ENCODE data around the gene MMS19. TPM values are rescaled to one million over a fixed set of nuclear protein-coding genes. Genes with fewer than 3 reads are reported as not detected.

MMS19 gene, protein sequence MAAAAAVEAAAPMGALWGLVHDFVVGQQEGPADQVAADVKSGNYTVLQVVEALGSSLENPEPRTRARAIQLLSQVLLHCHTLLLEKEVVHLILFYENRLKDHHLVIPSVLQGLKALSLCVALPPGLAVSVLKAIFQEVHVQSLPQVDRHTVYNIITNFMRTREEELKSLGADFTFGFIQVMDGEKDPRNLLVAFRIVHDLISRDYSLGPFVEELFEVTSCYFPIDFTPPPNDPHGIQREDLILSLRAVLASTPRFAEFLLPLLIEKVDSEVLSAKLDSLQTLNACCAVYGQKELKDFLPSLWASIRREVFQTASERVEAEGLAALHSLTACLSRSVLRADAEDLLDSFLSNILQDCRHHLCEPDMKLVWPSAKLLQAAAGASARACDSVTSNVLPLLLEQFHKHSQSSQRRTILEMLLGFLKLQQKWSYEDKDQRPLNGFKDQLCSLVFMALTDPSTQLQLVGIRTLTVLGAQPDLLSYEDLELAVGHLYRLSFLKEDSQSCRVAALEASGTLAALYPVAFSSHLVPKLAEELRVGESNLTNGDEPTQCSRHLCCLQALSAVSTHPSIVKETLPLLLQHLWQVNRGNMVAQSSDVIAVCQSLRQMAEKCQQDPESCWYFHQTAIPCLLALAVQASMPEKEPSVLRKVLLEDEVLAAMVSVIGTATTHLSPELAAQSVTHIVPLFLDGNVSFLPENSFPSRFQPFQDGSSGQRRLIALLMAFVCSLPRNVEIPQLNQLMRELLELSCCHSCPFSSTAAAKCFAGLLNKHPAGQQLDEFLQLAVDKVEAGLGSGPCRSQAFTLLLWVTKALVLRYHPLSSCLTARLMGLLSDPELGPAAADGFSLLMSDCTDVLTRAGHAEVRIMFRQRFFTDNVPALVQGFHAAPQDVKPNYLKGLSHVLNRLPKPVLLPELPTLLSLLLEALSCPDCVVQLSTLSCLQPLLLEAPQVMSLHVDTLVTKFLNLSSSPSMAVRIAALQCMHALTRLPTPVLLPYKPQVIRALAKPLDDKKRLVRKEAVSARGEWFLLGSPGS
- 100 to 1,000 TPM in 1 of 2 experiments, 10 to 100 TPM in 1; 91.3 to 107 TPM for total RNA-seq

- POLR2A ChIA-PET, result interaction anchor here (0.6 kb wide), 1 partner anchor 189 kb away, joined by 3 read pairs; the partner anchor contains the start of gene AVPI1
- Mint-ChIP-seq H3K9me3 (ENCODE audit: low read depth) (no peaks in the 10 kb centered on the region), H3K36me3 (ENCODE audit: low read depth) (peaks cover 18% of the 10 kb centered on the region), H3K27me3 (peaks cover 20% of the 10 kb centered on the region), H3K27ac (peak within 1 kb of the TSS; percentile 97), H3K4me3 (peak within 1 kb of the TSS; percentile 87), H3K4me1 (peaks cover 38% of the 10 kb centered on the region)
- ATAC-seq (peak; percentile 91), DNase-seq (peak; percentile 100)
- intact Hi-C loops (cut with DNase I, micrococcal nuclease), result loop anchor here (1.0 to 5.0 kb wide), 19 partner anchors 45 to 1934 kb away; partner anchors contain the start of genes ARHGAP19 (in 2 of the 2), AVPI1 (in 2 of the 2), EXOSC1 (in 2 of the 2) and MORN4 (in 2 of the 2)
- CTCF ChIA-PET, result interaction anchor here (1.0 kb wide), 2 partner anchors 10 to 54 kb away, joined by 3 to 4 read pairs; no protein-coding TSS in a partner anchor
Observed at GRCh38 chr10:97498076-97498840, at the start of gene MMS19. Gene MMS19 (minus strand): TSS chr10:97498422. CDS start chr10:97498384, 38 bp downstream.

DNA sequence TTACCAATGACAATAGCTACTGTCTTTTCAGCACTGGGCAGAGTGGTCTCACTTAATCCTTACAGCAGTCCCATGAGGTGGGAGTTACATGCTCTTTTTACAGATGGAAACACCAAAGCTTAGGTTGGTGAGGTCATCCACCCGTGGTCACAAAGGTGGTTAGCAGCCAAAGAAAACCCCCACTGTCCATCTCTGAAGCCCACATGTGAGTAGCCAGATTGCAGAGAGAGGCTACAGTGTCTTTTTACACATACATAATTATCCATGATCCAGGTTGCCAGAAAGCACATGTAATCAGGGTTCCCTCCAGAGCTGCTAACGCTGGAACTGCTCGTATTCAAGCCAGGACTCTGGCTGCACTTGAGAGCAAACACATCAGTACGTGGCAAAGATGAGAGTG, 49.7 kb upstream of the MMS19 start:
- no peak for DNase-seq
- no peak for ATAC-seq
- no peaks in the 10 kb centered on the region for H3K27me3 Mint-ChIP-seq
- intact Hi-C loops (cut with DNase I, micrococcal nuclease), result no loop called here
- ChIA-PET CTCF (interaction anchor here (0.6 kb wide), 1 partner anchor 790 kb away, joined by 4 read pairs; no protein-coding TSS in a partner anchor), POLR2A (no interaction called here)
- no peaks in the 10 kb centered on the region for H3K36me3 Mint-ChIP-seq (ENCODE audit: low read depth)
- H3K9me3 Mint-ChIP-seq (ENCODE audit: low read depth), result no peaks in the 10 kb centered on the region
- no peak overlapping the region for H3K27ac Mint-ChIP-seq
- H3K4me3 Mint-ChIP-seq, result no peak overlapping the region
- peaks cover 9% of the 10 kb centered on the region for H3K4me1 Mint-ChIP-seq

DNA sequence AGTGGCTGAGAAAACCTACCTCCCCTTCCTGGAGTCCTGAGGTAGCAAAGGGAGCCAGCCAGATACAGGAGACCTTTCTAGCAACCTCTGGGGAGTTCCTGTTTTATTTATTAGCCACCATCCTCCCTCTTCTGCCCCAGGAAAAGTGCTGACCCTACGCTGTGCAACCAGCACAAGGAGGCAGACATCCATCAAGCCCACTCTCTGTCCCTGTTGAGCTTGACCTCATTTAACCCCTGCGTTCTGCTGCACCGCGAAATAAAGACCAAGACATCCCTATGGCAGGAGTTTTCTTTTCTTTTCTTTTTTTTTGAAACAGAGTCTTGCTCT, 49.0 kb upstream of the MMS19 start:
- peaks cover 16% of the 10 kb centered on the region for H3K4me1 Mint-ChIP-seq
- no peaks in the 10 kb centered on the region for H3K9me3 Mint-ChIP-seq (ENCODE audit: low read depth)
- no peak overlapping the region for H3K27ac Mint-ChIP-seq
- ChIA-PET CTCF (interaction anchor here (0.8 to 2.3 kb wide), 3 partner anchors 10 to 13 kb away, joined by 3 to 14 read pairs (median 3); no protein-coding TSS in a partner anchor), POLR2A (no interaction called here)
- H3K4me3 Mint-ChIP-seq, result no peak overlapping the region
- ATAC-seq (no peak), DNase-seq (no peak)
- no peaks in the 10 kb centered on the region for H3K36me3 Mint-ChIP-seq (ENCODE audit: low read depth)
- no peaks in the 10 kb centered on the region for H3K27me3 Mint-ChIP-seq
- intact Hi-C loops (cut with DNase I, micrococcal nuclease), result no loop called here

DNA sequence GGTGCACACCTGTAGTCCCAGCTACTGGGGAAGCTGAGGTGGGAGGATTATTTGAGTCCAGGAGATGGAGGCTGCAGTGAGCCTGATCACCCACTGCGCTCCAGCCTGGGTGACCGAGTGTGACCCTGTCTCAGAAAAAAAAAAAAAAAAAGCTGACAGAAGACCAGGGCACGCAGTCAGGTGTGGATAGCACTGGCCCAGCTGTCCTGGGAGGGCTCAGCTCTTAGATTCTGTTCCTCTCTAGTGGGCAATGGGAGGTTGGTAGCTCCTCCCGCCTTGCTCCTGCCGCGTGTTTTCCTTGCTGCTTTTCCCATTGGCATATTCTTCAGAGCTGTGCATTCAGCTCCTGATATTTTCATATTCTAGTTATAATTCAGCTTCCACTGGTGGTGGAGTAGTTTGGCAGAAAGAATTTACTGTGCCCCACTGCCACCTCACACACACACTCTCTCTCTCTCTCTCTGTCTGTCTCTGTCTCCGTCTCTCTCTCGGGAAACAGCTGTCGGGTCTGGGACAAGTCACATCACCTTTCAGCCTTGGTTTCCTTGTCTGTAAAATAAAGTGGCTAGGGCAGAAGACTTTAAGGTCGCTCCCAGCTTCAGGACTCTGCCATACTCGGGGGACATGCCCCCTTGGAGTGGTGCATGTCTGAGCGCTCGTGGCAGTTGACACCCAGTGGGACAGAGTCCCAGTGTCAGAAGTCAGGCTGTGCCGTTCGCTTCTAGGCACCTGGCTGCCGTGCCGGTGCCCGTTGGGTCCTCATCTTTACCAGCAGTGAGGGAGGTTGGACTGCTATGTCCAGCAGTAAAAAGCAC, 48.4 kb upstream of the MMS19 start:
- Mint-ChIP-seq H3K4me3 (no peak overlapping the region), H3K4me1 (peaks cover 22% of the 10 kb centered on the region), H3K9me3 (ENCODE audit: low read depth) (no peaks in the 10 kb centered on the region), H3K36me3 (ENCODE audit: low read depth) (no peaks in the 10 kb centered on the region), H3K27me3 (no peaks in the 10 kb centered on the region), H3K27ac (no peak overlapping the region)
- POLR2A ChIA-PET, result interaction anchor here (0.7 kb wide), 1 partner anchor 221 kb away, joined by 5 read pairs; no protein-coding TSS in a partner anchor
- DNase-seq, result no peak
- ATAC-seq, result no peak
- intact Hi-C loops (cut with DNase I, micrococcal nuclease), result no loop called here
- CTCF ChIA-PET, result interaction anchor here (0.8 to 2.3 kb wide), 6 partner anchors 7 to 146 kb away, joined by 3 to 14 read pairs (median 3); partner anchors contain the start of gene RRP12

GRCh38 chr10:97543025-97543546, 44.9 kb upstream of the MMS19 start:
- intact Hi-C loops (cut with DNase I, micrococcal nuclease), result loop anchor here (1.0 to 2.0 kb wide), 3 partner anchors 44 to 954 kb away; partner anchors contain the start of genes MMS19 (in 2 of the 2) and UBTD1 (in 2 of the 2)
- ChIA-PET POLR2A (no interaction called here), CTCF (interaction anchor here (1.4 to 11.2 kb wide), 2 partner anchors 10 to 145 kb away, joined by 4 to 87 read pairs; no protein-coding TSS in a partner anchor)
- peaks cover 22% of the 10 kb centered on the region for H3K4me1 Mint-ChIP-seq
- DNase-seq (peak; percentile 85), ATAC-seq (peak; percentile 94)
- no peaks in the 10 kb centered on the region for H3K27me3 Mint-ChIP-seq
- no peak overlapping the region for H3K4me3 Mint-ChIP-seq
- peak overlapping the region; percentile 75 for H3K27ac Mint-ChIP-seq
- H3K36me3 Mint-ChIP-seq (ENCODE audit: low read depth), result no peaks in the 10 kb centered on the region
- no peaks in the 10 kb centered on the region for H3K9me3 Mint-ChIP-seq (ENCODE audit: low read depth)

DNA sequence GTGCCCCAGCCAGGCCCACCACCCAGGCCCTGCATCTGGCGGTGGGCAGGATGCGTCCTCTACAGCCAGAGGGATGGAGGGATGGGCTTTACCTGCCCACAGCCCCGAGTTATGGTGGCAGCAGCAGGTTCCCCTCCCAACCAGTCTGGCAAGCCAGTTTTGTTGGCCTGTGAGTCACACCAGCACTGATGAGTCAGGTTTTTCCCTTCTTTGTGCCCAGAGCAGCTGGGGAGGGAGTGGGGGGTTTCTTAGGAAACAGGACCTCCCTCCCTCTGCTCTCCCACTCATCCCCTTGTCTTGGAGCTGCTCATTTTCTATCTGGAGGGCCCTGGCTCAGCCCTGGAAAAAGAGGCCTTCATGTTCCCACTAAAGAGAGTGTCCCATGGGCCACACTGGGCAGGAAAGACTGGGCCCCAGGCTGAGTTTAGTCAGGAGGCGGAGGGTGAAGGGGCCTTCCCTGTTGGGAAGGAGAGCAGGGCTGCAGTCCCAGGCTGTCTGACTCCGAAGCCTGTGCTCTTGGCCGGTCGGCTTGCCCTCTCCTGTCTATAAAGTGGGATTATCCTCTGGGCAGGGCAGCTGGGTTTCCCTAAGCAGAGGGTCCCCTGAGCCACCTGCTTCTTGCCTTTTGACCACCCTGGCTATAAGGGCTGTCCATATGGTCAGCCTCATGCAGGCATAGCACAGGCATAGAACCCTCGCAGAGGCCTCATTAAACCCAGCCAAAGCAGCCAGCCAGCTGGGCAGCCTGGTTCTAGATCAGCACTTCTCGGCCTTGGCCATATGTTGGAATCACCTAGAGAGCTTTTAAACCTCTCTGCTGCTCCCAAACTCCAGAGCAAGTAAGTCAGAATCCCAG, 44.2 kb upstream of the MMS19 start:
- Mint-ChIP-seq H3K27ac (peak overlapping the region; percentile 75), H3K36me3 (ENCODE audit: low read depth) (no peaks in the 10 kb centered on the region), H3K4me1 (peaks cover 22% of the 10 kb centered on the region), H3K27me3 (no peaks in the 10 kb centered on the region), H3K4me3 (no peak overlapping the region), H3K9me3 (ENCODE audit: low read depth) (no peaks in the 10 kb centered on the region)
- ATAC-seq, result peak; percentile 75
- DNase-seq, result peak; percentile 75
- CTCF ChIA-PET, result interaction anchor here (0.7 to 11.2 kb wide), 3 partner anchors 11 to 146 kb away, joined by 4 to 87 read pairs (median 4); no protein-coding TSS in a partner anchor
- POLR2A ChIA-PET, result interaction anchor here (0.6 kb wide), 1 partner anchor 68 kb away, joined by 7 read pairs; no protein-coding TSS in a partner anchor
- intact Hi-C loops (cut with DNase I, micrococcal nuclease), result loop anchor here (1.0 to 2.0 kb wide), 4 partner anchors 44 to 954 kb away; partner anchors contain the start of genes MMS19 (in 2 of the 2), UBTD1 (in 2 of the 2) and MORN4 (in 1 of the 2)

DNA sequence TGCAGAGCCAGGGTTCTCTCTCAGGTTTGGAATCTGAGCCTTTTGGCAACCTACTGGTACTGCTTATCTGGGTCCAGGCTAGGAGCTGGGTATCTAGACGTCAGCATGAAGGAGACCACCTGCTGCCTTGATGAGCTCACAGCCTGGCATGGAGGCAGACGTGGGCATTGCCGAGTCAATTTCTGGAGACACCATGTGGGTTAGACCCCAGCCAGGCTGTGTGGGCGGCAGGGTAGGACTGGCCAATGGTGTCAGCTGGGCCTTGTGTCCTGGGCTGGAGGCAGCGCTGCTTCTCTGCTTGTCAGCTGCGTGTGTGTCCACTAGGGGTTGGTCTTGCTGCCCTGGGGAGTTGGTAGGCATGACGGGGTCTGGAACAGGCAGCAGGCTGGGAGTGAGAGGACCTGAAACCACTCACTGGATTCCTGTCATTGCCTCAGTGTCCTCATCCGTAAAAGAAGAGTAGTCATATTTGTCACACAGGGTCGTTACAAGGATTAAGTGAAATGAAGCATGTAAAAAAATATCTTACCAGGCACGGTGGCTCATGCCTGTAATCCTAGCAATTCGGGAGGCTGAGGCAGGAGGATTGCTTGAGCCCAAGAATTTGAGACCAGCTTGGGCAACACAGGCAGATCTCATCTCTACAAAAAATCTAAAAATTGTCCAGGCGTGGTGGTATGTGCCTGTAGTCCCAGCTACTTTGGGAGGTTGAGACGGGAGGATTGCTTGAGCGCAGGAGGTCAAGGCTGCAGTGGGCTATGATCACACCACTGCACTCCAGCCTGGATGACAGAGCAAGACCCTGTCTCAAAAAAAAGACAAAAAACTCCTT, 42.7 kb upstream of the MMS19 start:
- Mint-ChIP-seq H3K36me3 (ENCODE audit: low read depth) (no peaks in the 10 kb centered on the region), H3K4me3 (no peak overlapping the region), H3K4me1 (peaks cover 22% of the 10 kb centered on the region), H3K27ac (no peak overlapping the region), H3K27me3 (no peaks in the 10 kb centered on the region), H3K9me3 (ENCODE audit: low read depth) (no peaks in the 10 kb centered on the region)
- DNase-seq (no peak), ATAC-seq (no peak)
- POLR2A ChIA-PET, result no interaction called here
- CTCF ChIA-PET, result interaction anchor here (11.2 kb wide), 1 partner anchor 12 kb away, joined by 87 read pairs; no protein-coding TSS in a partner anchor
- intact Hi-C loops (cut with DNase I, micrococcal nuclease), result no loop called here

- CTCF ChIA-PET, result interaction anchor here (0.7 to 11.2 kb wide), 4 partner anchors 14 to 95 kb away, joined by 3 to 87 read pairs (median 4); no protein-coding TSS in a partner anchor
- Mint-ChIP-seq H3K36me3 (ENCODE audit: low read depth) (no peaks in the 10 kb centered on the region), H3K27me3 (no peaks in the 10 kb centered on the region), H3K4me3 (no peak overlapping the region), H3K4me1 (peaks cover 22% of the 10 kb centered on the region), H3K27ac (no peak overlapping the region), H3K9me3 (ENCODE audit: low read depth) (no peaks in the 10 kb centered on the region)
- DNase-seq (no peak), ATAC-seq (no peak)
- POLR2A ChIA-PET, result no interaction called here
- intact Hi-C loops (cut with DNase I, micrococcal nuclease), result no loop called here
Observed at GRCh38 chr10:97539523-97540200, 41.4 kb upstream of the MMS19 start.

Data from activated CD4-positive, alpha-beta T cell treated with anti-CD3 and anti-CD28 coated beads for 36 hours (primary cell).